BE2C (cell line): ENCODE data around the gene GNAQ.

ENCODE experiments used
- DNase-seq: peaks from one replicate; pipeline ENCODE4 v3.0.0-alpha.2; 2020
- H3K27me3 ChIP-seq: fragments of 250-450 bp; sonication (Bioruptor Pico); 2 replicates; pipeline ENCODE4 v1.5.1; 2020; ENCODE audit warnings: mild to moderate bottlenecking
- H3K36me3 ChIP-seq: fragments of 250-450 bp; sonication (Bioruptor Pico); 2 replicates; pipeline ENCODE4 v1.5.1; 2020; ENCODE audit warnings: mild to moderate bottlenecking
- H3K4me1 ChIP-seq: fragments of 250-450 bp; sonication (Bioruptor Pico); 2 replicates; pipeline ENCODE4 v1.5.1; 2020
- H3K4me3 ChIP-seq: 2 replicates; pipeline ENCODE4 v1.5.1; 2011; ENCODE audit warnings: low read depth, low read length
- H3K9me3 ChIP-seq: fragments of 250-450 bp; sonication (Bioruptor Pico); 2 replicates; pipeline ENCODE4 v1.5.1; 2020
- CTCF ChIP-seq: IDR thresholded peaks from 2 replicates; pipeline ENCODE4 v1.5.1; 2012; ENCODE audit warnings: mild to moderate bottlenecking, low read depth, low read length

The GNAQ gene

GRCh38 chr9:77960356-77961153 is 71.1 kb downstream of the GNAQ start:
- Histone ChIP-seq H3K27me3 (no peaks in the 10 kb centered on the region), H3K36me3 (no peaks in the 10 kb centered on the region; the same call in 1 of the 2 replicates), H3K4me1 (peaks cover 11% of the 10 kb centered on the region), H3K9me3 (no peaks in the 10 kb centered on the region), H3K4me3 (no peak overlapping the region)
- TF ChIP-seq CTCF: no peak
- no peak for DNase-seq

GRCh38 chr9:77959803-77960202 is 71.8 kb downstream of the GNAQ start:
- no peaks in the 10 kb centered on the region for H3K9me3 ChIP-seq
- H3K27me3 ChIP-seq: no peaks in the 10 kb centered on the region
- H3K36me3 ChIP-seq: no peaks in the 10 kb centered on the region; the same call in 1 of the 2 replicates
- TF ChIP-seq CTCF: no peak
- peaks cover 3% of the 10 kb centered on the region for H3K4me1 ChIP-seq
- DNase-seq: no peak
- H3K4me3 ChIP-seq: no peak overlapping the region

GRCh38 chr9:77957652-77958051 is 74.0 kb downstream of the GNAQ start:
- peaks cover 13% of the 10 kb centered on the region for H3K4me1 ChIP-seq
- no peak for DNase-seq

GRCh38 chr9:77956555-77956954 is 75.1 kb downstream of the GNAQ start:
- Histone ChIP-seq H3K36me3 (no peaks in the 10 kb centered on the region; the same call in 1 of the 2 replicates), H3K4me1 (peaks cover 16% of the 10 kb centered on the region), H3K27me3 (no peaks in the 10 kb centered on the region), H3K4me3 (no peak overlapping the region), H3K9me3 (no peaks in the 10 kb centered on the region)
- DNase-seq: no peak
- no peak for TF ChIP-seq CTCF

More at GRCh38 chr9:77957652-77958051, 74.0 kb downstream of the GNAQ start:
- TF ChIP-seq CTCF: no peak
- H3K4me3 ChIP-seq: no peak overlapping the region
- H3K9me3 ChIP-seq: no peaks in the 10 kb centered on the region
- H3K36me3 ChIP-seq: no peaks in the 10 kb centered on the region; the same call in 1 of the 2 replicates
- H3K27me3 ChIP-seq: no peaks in the 10 kb centered on the region

- no peak for TF ChIP-seq CTCF
- DNase-seq: no peak
- H3K36me3 ChIP-seq: no peaks in the 10 kb centered on the region; the same call in 1 of the 2 replicates
- no peaks in the 10 kb centered on the region for H3K27me3 ChIP-seq
- H3K4me1 ChIP-seq: peaks cover 25% of the 10 kb centered on the region
- H3K9me3 ChIP-seq: no peaks in the 10 kb centered on the region
- H3K4me3 ChIP-seq: no peak overlapping the region
Measured at GRCh38 chr9:77954666-77955015, 77.0 kb downstream of the GNAQ start.

GRCh38 chr9:77954013-77954665 is 77.5 kb downstream of the GNAQ start:
- TF ChIP-seq CTCF: no peak
- Histone ChIP-seq H3K27me3 (no peaks in the 10 kb centered on the region), H3K4me3 (no peak overlapping the region), H3K4me1 (peaks cover 25% of the 10 kb centered on the region), H3K9me3 (no peaks in the 10 kb centered on the region), H3K36me3 (no peaks in the 10 kb centered on the region; the same call in 1 of the 2 replicates)
- no peak for DNase-seq
